Testis (tissue), 2 donors: ENCODE results near the gene LARP7.

ENCODE experiments used
- POLR2A ChIP-seq: fragments of 450-650 bp; IDR thresholded peaks from one replicate; pipeline ENCODE4 v1.6.1; 2017; ENCODE audit warnings: antibody characterized with exemption, mild to moderate bottlenecking, moderate library complexity
- TF ChIP-seq, protein P1 (sequence below), 3 experiments: fragments of 450-650 bp in 2 of 3; fragments of 200-600 bp in 1 of 3; sonication (generic) in 1 of 3; IDR thresholded peaks; one replicate each; pipeline ENCODE4 v1.5.1; 2016 to 2019; ENCODE audit warnings: antibody characterized with exemption in 3 of 3, mild to moderate bottlenecking in 2 of 3, moderate library complexity in 1 of 3

DNA sequence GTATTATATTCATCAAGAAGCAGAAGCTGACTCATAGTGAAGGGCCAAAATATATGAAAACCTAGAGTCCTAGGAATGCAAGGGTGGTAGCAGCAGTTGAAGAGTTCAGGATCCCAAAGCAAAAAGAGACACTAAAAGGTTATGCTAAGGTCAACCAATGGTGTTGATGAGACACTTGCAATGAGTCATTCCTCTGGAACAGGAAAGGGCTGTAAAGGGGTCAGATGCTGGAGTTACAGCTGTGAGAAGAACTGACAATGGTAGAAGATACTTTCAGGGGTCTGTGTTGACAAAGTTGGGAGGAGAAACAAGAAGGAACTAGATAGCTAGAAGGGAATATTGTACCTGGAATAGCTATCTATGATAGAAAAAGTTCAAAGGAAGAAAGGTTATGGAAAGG is 47.7 kb upstream of the LARP7 start:
- TF ChIP-seq, protein P1, sequence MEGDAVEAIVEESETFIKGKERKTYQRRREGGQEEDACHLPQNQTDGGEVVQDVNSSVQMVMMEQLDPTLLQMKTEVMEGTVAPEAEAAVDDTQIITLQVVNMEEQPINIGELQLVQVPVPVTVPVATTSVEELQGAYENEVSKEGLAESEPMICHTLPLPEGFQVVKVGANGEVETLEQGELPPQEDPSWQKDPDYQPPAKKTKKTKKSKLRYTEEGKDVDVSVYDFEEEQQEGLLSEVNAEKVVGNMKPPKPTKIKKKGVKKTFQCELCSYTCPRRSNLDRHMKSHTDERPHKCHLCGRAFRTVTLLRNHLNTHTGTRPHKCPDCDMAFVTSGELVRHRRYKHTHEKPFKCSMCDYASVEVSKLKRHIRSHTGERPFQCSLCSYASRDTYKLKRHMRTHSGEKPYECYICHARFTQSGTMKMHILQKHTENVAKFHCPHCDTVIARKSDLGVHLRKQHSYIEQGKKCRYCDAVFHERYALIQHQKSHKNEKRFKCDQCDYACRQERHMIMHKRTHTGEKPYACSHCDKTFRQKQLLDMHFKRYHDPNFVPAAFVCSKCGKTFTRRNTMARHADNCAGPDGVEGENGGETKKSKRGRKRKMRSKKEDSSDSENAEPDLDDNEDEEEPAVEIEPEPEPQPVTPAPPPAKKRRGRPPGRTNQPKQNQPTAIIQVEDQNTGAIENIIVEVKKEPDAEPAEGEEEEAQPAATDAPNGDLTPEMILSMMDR (IDR thresholded peaks at IDR 0.05), result no peak
- no peak for TF ChIP-seq POLR2A
